ENCODE measurements around the gene PTPRN.

Gene PTPRN

DNA sequence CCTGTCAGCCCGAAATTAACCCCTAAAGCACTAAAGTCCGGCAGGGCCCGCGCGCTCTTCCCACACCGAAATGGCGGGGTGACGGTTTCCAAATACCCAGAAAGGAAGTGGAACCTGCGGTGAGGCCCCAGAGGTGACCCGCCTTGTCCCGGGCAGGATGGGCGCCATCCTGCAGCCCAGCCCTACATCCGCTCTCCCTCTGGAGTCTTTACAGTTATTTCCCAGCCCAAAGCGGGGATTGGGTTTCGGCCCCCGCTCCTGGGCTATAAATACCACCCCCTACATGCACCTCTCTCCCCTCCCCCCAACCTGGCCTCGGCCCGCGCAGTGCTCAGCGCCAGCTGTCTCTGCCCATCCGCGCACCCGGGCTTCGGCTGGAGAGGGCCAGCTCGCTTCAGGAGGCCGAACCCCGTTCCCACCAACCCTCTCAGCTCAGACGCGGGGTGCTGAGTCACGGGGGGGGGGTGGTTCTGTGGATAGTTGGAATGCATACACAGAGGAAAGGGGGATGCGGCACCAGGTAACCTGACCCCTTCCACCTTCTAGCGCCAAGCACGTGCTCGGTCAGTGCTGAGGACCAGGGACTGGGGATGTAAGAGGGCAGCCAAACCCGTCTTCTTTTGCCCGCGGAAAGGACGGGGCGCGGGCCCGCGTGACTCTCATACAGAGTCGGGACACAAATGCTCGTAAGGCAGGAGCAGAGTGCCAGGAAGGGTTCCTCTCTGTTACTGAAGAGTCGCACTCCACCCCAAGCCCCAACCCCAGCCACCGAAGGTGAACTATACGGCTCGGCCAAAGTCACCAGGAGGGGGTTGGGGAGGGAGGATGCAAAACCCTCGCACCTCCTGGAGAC, 56.1 kb downstream of the PTPRN start, which contains the start of gene TUBA4B:
Gene TUBA4B, plus strand, starts transcription at position 344 of the 853 bp plus-strand sequence. Its CDS starts 165 bp downstream, at position 509.
- Histone ChIP-seq H3K4me2 (peak within 1 kb of the TSS; percentile 85), H3K36me3 (ENCODE audit: insufficient read depth) (no peaks in the 10 kb centered on the region), H3K4me3 (IDR thresholded peaks at IDR 0.05; ENCODE audit: insufficient read depth, low read depth, low read length) (peak within 1 kb of the TSS; percentile 80), H3K4me1 (ENCODE audit: low read depth, poor library complexity, severe bottlenecking) (peaks cover 22% of the 10 kb centered on the region), H3K27ac (peak within 1 kb of the TSS; percentile 56), H2AFZ (ENCODE audit: low read depth) (peak within 1 kb of the TSS; percentile 91), H4K20me1 (ENCODE audit: insufficient read depth) (no peaks in the 10 kb centered on the region), H3K79me2 (ENCODE audit: insufficient read depth, low read depth) (peaks cover 6% of the 10 kb centered on the region; the same call in 1 of the 2 replicates), H3K27me3 (ENCODE audit: insufficient read depth, low read depth) (peaks cover 22% of the 10 kb centered on the region; the same call in 1 of the 2 replicates), H3K9ac (peak within 1 kb of the TSS; percentile 77)
- TF ChIP-seq, protein P1, sequence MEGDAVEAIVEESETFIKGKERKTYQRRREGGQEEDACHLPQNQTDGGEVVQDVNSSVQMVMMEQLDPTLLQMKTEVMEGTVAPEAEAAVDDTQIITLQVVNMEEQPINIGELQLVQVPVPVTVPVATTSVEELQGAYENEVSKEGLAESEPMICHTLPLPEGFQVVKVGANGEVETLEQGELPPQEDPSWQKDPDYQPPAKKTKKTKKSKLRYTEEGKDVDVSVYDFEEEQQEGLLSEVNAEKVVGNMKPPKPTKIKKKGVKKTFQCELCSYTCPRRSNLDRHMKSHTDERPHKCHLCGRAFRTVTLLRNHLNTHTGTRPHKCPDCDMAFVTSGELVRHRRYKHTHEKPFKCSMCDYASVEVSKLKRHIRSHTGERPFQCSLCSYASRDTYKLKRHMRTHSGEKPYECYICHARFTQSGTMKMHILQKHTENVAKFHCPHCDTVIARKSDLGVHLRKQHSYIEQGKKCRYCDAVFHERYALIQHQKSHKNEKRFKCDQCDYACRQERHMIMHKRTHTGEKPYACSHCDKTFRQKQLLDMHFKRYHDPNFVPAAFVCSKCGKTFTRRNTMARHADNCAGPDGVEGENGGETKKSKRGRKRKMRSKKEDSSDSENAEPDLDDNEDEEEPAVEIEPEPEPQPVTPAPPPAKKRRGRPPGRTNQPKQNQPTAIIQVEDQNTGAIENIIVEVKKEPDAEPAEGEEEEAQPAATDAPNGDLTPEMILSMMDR (conservative IDR thresholded peaks at IDR 0.05; ENCODE audit: low read depth, low read length) = no peak

DNA sequence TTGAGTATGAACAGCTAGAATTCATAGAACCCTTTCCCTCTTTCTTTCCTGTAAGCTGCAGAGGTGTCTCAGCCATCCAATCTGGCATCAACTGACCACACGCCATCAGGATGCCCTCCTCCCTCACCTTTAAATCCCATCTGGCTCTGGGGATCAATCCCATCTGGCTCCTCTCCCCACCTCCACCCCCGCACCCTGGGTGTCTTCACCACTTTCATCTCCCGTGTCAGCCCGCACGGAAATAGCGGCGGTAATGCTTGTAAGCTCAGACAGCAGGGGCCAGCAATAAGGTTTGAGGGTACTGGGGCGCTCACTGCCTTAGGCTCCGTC, 56.7 kb downstream of the PTPRN start:
- H4K20me1 ChIP-seq (ENCODE audit: insufficient read depth) = no peaks in the 10 kb centered on the region
- H3K4me2 ChIP-seq = peak overlapping the region; percentile 85
- peaks cover 22% of the 10 kb centered on the region for H3K4me1 ChIP-seq (ENCODE audit: low read depth, poor library complexity, severe bottlenecking)
- H3K27me3 ChIP-seq (ENCODE audit: insufficient read depth, low read depth) = peaks cover 22% of the 10 kb centered on the region; the same call in 1 of the 2 replicates
- peak overlapping the region; percentile 64 for H2AFZ ChIP-seq (ENCODE audit: low read depth)
- peaks cover 6% of the 10 kb centered on the region; the same call in 1 of the 2 replicates for H3K79me2 ChIP-seq (ENCODE audit: insufficient read depth, low read depth)
- H3K36me3 ChIP-seq (ENCODE audit: insufficient read depth) = no peaks in the 10 kb centered on the region
- peak overlapping the region; percentile 80 for H3K4me3 ChIP-seq (IDR thresholded peaks at IDR 0.05; ENCODE audit: insufficient read depth, low read depth, low read length)
- peak overlapping the region; percentile 77; the same call in 1 of the 2 replicates for H3K9ac ChIP-seq
- TF ChIP-seq, protein P1 (conservative IDR thresholded peaks at IDR 0.05; ENCODE audit: low read depth, low read length) = no peak
- peak overlapping the region; percentile 56; the same call in 1 of the 2 replicates for H3K27ac ChIP-seq

DNA sequence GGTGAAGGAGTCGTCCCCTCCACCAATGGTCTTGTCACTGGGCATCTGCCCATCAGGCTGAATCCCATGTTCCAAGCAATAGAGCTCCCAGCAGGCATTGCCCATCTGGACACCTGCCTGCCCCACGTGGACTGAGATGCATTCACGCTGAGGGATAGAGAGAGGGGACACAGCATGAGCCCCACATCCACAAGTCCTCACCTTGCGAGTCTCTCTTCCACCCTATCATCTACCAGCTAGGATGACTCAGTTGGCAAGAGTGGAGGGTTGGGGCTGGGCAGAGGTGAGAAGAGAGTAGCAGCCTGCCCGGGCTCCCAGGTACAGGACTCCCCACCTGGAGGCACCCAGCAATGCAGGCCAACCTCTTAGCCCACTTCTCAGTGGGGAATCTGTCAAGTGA, 57.1 kb downstream of the PTPRN start:
- Histone ChIP-seq H3K4me1 (ENCODE audit: low read depth, poor library complexity, severe bottlenecking) (peaks cover 22% of the 10 kb centered on the region), H3K27ac (no peak overlapping the region), H4K20me1 (ENCODE audit: insufficient read depth) (no peaks in the 10 kb centered on the region), H3K4me2 (peak overlapping the region; percentile 85), H3K9ac (no peak overlapping the region), H2AFZ (ENCODE audit: low read depth) (no peak overlapping the region), H3K36me3 (ENCODE audit: insufficient read depth) (no peaks in the 10 kb centered on the region), H3K27me3 (ENCODE audit: insufficient read depth, low read depth) (peaks cover 22% of the 10 kb centered on the region; the same call in 1 of the 2 replicates), H3K4me3 (IDR thresholded peaks at IDR 0.05; ENCODE audit: insufficient read depth, low read depth, low read length) (no peak overlapping the region), H3K79me2 (ENCODE audit: insufficient read depth, low read depth) (peaks cover 6% of the 10 kb centered on the region; the same call in 1 of the 2 replicates)
- TF ChIP-seq, protein P1 (conservative IDR thresholded peaks at IDR 0.05; ENCODE audit: low read depth, low read length) = no peak

DNA sequence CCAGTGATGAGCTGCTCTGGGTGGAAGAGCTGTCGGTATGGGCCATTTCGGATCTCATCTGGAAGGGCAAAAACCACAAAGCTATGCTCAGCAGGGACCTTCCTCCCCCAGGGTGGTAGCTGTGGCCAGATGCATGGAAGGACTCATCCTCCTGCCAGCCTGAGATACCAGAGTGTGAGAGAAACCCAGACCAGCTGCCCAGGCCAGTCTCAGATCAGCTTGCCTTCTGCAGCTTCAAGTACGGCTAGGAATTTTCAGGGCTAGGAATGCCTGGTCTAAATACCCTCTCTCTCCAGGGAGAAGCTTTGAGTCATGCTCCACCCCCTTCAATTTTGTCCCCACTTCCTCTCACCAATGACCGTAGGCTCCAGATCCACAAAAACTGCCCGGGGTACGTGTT, 57.5 kb downstream of the PTPRN start:
- H3K27ac ChIP-seq = no peak overlapping the region
- TF ChIP-seq, protein P1 (conservative IDR thresholded peaks at IDR 0.05; ENCODE audit: low read depth, low read length) = no peak
- no peak overlapping the region for H2AFZ ChIP-seq (ENCODE audit: low read depth)
- peaks cover 6% of the 10 kb centered on the region; the same call in 1 of the 2 replicates for H3K79me2 ChIP-seq (ENCODE audit: insufficient read depth, low read depth)
- no peak overlapping the region; the same call in 1 of the 2 replicates for H3K4me2 ChIP-seq
- peaks cover 22% of the 10 kb centered on the region for H3K4me1 ChIP-seq (ENCODE audit: low read depth, poor library complexity, severe bottlenecking)
- peaks cover 22% of the 10 kb centered on the region; the same call in 1 of the 2 replicates for H3K27me3 ChIP-seq (ENCODE audit: insufficient read depth, low read depth)
- no peaks in the 10 kb centered on the region for H3K36me3 ChIP-seq (ENCODE audit: insufficient read depth)
- no peak overlapping the region for H3K4me3 ChIP-seq (IDR thresholded peaks at IDR 0.05; ENCODE audit: insufficient read depth, low read depth, low read length)
- H3K9ac ChIP-seq = no peak overlapping the region
- no peaks in the 10 kb centered on the region for H4K20me1 ChIP-seq (ENCODE audit: insufficient read depth)

Data from KMS-11 (cell line).